ENCODE data around the gene DEGS2.

GRCh38 chr14:100165376-100165775 is 5.9 kb upstream of the DEGS2 start:
- TF ChIP-seq CTCF (conservative IDR thresholded peaks at IDR 0.05; ENCODE audit: low read length) (no peak), EZH2phosphoT487 (IDR thresholded peaks at IDR 0.05; ENCODE audit: borderline replicate concordance) (no peak)
